SU-DHL-6 (cell line): ENCODE measurements around the gene ZNF316.

Experiments used
- H2AFZ ChIP-seq: fragments of 200-600 bp; sonication (generic); 2 replicates; pipeline ENCODE4 v1.6.1; 2014; ENCODE audit warnings: low read depth, mild to moderate bottlenecking, moderate library complexity, mixed read lengths, antibody characterized with exemption, low read length; ENCODE audit not compliant: severe bottlenecking
- H3F3A ChIP-seq: fragments of 200-600 bp; shearing (Covaris generic); 2 replicates; pipeline ENCODE4 v1.6.0; 2016; ENCODE audit warnings: antibody characterized with exemption, mild to moderate bottlenecking; ENCODE audit not compliant: insufficient read depth
- H3K27ac ChIP-seq: fragments of 200-600 bp; sonication (generic); 2 replicates; pipeline ENCODE4 v1.5.1; 2016; ENCODE audit warnings: low read depth, mild to moderate bottlenecking, low read length, moderate library complexity, mixed read lengths
- H3K27me3 ChIP-seq: fragments of 200-600 bp; sonication (generic), shearing (Covaris generic); 2 replicates; pipeline ENCODE4 v1.6.0; 2014; ENCODE audit warnings: mild to moderate bottlenecking, low read length
- H3K36me3 ChIP-seq: fragments of 200-600 bp; sonication (generic); 2 replicates; pipeline ENCODE4 v1.6.1; 2014; ENCODE audit warnings: mild to moderate bottlenecking, low read length, mixed read lengths
- H3K4me2 ChIP-seq: fragments of 300-600, 200-600 bp; shearing (Covaris generic), sonication (generic); 2 replicates; pipeline ENCODE4 v1.6.0; 2014; ENCODE audit warnings: low read length, low read depth, mild to moderate bottlenecking; ENCODE audit not compliant: poor library complexity, severe bottlenecking
- H3K4me3 ChIP-seq: fragments of 200-600 bp; sonication (generic); 2 replicates; pipeline ENCODE4 v1.5.1; 2014; ENCODE audit warnings: antibody characterized with exemption, low read length, mild to moderate bottlenecking, mixed read lengths; ENCODE audit not compliant: insufficient read depth, poor library complexity, severe bottlenecking
- H3K79me2 ChIP-seq: fragments of 200-600 bp; sonication (generic); 2 replicates; pipeline ENCODE4 v1.6.1; 2014; ENCODE audit warnings: mild to moderate bottlenecking, low read length, moderate library complexity; ENCODE audit not compliant: insufficient read depth
- H3K9ac ChIP-seq: fragments of 200-600 bp; sonication (generic); 2 replicates; pipeline ENCODE4 v1.7.0; 2014; ENCODE audit warnings: mild to moderate bottlenecking, low read length
- H3K9me2 ChIP-seq: fragments of 200-600 bp; sonication (generic); replicated peaks from 2 replicates; pipeline ENCODE4 v1.6.1; 2014; ENCODE audit warnings: low read length; ENCODE audit not compliant: insufficient read depth
- H3K9me3 ChIP-seq: fragments of 200-600 bp; sonication (generic); 2 replicates; pipeline ENCODE4 v1.6.1; 2014; ENCODE audit warnings: low read length, mixed read lengths; ENCODE audit not compliant: insufficient read depth
- H4K20me1 ChIP-seq: fragments of 200-600 bp; sonication (generic); 2 replicates; pipeline ENCODE4 v1.6.1; 2014; ENCODE audit warnings: low read depth, mild to moderate bottlenecking, antibody characterized with exemption, low read length, moderate library complexity, mixed read lengths
- EZH2phosphoT487 ChIP-seq: fragments of 200-600 bp; sonication (generic), shearing (Covaris generic); conservative IDR thresholded peaks from 2 replicates; pipeline ENCODE4 v1.6.1; 2018; ENCODE audit warnings: mild to moderate bottlenecking, antibody characterized with exemption, low read length, moderate library complexity, mixed read lengths
- TF ChIP-seq, protein P1 (sequence below): fragments of 200-600 bp; sonication (generic); IDR thresholded peaks from one replicate; pipeline ENCODE4 v1.5.1; 2017; ENCODE audit warnings: antibody characterized with exemption, mild to moderate bottlenecking, low read length, moderate library complexity; ENCODE audit not compliant: insufficient read depth, poor library complexity, severe bottlenecking

The ZNF316 gene

DNA sequence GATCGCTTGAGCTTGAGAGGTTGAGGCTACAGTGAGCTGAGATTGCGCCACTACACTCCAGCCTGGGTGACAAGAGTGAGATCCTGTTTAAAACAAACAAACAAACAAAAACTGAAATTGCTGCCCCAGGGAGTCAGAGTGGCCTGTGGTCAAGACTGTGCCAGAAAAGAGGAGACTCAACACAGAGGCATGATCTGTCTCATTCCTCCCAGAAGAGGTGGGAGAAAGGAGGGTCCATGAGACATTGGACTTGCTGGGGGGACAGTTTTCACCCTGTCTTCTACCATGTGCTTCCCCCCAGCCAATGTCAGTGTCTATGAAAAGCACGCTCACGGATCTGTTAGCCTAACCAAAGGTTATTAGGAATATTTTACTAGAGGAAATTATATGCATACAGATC, 18.5 kb upstream of the ZNF316 start:
- Histone ChIP-seq H3K79me2 (no peaks in the 10 kb centered on the region), H3K36me3 (no peaks in the 10 kb centered on the region), H3K9me3 (no peaks in the 10 kb centered on the region), H4K20me1 (no peaks in the 10 kb centered on the region), H2AFZ (no peak overlapping the region), H3K9me2 (no peaks in the 10 kb centered on the region), H3F3A (no peaks in the 10 kb centered on the region), H3K9ac (no peak overlapping the region), H3K27ac (no peak overlapping the region), H3K4me3 (no peak overlapping the region), H3K27me3 (no peaks in the 10 kb centered on the region), H3K4me2 (no peak overlapping the region)
- TF ChIP-seq, protein P1, sequence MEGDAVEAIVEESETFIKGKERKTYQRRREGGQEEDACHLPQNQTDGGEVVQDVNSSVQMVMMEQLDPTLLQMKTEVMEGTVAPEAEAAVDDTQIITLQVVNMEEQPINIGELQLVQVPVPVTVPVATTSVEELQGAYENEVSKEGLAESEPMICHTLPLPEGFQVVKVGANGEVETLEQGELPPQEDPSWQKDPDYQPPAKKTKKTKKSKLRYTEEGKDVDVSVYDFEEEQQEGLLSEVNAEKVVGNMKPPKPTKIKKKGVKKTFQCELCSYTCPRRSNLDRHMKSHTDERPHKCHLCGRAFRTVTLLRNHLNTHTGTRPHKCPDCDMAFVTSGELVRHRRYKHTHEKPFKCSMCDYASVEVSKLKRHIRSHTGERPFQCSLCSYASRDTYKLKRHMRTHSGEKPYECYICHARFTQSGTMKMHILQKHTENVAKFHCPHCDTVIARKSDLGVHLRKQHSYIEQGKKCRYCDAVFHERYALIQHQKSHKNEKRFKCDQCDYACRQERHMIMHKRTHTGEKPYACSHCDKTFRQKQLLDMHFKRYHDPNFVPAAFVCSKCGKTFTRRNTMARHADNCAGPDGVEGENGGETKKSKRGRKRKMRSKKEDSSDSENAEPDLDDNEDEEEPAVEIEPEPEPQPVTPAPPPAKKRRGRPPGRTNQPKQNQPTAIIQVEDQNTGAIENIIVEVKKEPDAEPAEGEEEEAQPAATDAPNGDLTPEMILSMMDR = no peak
- no peak for TF ChIP-seq EZH2phosphoT487

- Histone ChIP-seq H3F3A (no peaks in the 10 kb centered on the region), H4K20me1 (no peaks in the 10 kb centered on the region), H3K36me3 (no peaks in the 10 kb centered on the region), H3K9me2 (no peaks in the 10 kb centered on the region), H3K4me2 (no peak overlapping the region), H2AFZ (no peak overlapping the region), H3K27ac (no peak overlapping the region), H3K79me2 (no peaks in the 10 kb centered on the region), H3K9me3 (no peaks in the 10 kb centered on the region), H3K4me3 (no peak overlapping the region), H3K27me3 (no peaks in the 10 kb centered on the region), H3K9ac (no peak overlapping the region)
- TF ChIP-seq, protein P1 = no peak
Measured at GRCh38 chr7:6619961-6620360, 17.2 kb upstream of the ZNF316 start.

DNA sequence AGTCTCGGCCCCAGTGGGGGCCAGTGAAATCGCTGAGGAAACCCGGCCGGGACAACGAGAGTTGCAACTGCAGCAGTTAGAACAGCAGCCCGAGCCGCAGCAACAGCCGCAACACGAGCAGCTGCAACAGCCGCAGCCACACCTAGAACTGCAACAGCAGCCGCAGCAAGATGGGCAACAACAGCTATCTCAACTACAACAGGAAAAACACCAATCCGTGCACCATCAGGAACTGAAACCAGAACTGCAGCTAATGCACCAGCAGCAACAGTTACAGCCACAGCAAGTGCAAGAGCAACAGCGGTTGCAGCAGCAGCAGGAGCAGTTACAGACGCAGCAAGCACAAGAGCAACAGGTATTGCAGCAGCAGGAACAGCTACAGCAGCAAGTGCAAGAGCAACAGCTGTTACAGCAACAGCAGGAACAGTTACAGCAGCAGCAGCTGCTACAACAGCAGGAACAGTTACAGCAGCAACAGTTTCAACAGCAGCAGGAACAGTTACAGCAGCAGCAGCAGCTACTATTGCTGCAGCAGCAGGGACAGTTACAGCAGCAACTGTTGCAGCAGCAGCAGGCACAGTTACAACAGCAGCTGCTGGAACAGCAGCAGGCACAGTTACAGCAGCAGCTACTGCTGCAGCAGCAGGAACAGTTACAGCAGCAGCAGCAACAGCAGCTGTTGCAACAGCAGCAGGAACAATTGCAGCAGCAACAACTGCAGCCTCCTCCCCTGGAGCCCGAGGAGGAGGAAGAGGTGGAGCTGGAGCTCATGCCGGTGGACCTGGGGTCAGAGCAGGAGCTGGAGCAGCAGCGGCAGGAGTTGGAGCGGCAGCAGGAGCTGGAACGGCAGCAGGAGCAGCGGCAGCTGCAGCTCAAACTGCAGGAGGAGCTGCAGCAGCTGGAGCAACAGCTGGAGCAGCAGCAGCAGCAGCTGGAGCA, 15.7 kb upstream of the ZNF316 start:
- Histone ChIP-seq H2AFZ (no peak overlapping the region), H3K4me2 (no peak overlapping the region), H4K20me1 (no peaks in the 10 kb centered on the region), H3K79me2 (no peaks in the 10 kb centered on the region), H3K27ac (no peak overlapping the region), H3K9ac (no peak overlapping the region), H3K27me3 (no peaks in the 10 kb centered on the region), H3F3A (no peaks in the 10 kb centered on the region), H3K9me3 (no peaks in the 10 kb centered on the region), H3K36me3 (no peaks in the 10 kb centered on the region), H3K9me2 (no peaks in the 10 kb centered on the region), H3K4me3 (no peak overlapping the region)
- no peak for TF ChIP-seq EZH2phosphoT487
- TF ChIP-seq, protein P1 = no peak
